GM13976 (cell line): ENCODE data around the gene F2RL1.
"Not testable (repeated sequence)": the region's sequence is repeated elsewhere in the genome, so short reads cannot be mapped to it uniquely, and the experiment has no call there.

Source experiments
- DNase-seq: peaks from one replicate; pipeline ENCODE4 v3.0.0; 2012; ENCODE audit warnings: low spot score
- CTCF ChIP-seq: IDR thresholded peaks from 2 replicates; pipeline ENCODE4 v1.5.1; 2012; ENCODE audit warnings: borderline replicate concordance, mild to moderate bottlenecking; ENCODE audit not compliant: insufficient read depth; ENCODE audit errors: extremely low read depth, missing control alignments, control extremely low read depth
- in situ Hi-C: fragments of 300-500 bp; cut with MboI; formaldehyde crosslinking; loops from one replicate; pipeline ENCODE4 v1.12.0; 2022; ENCODE audit warnings: low sequenced_read_pairs, mixed read lengths, inconsistent platforms; ENCODE audit not compliant: unreplicated experiment

F2RL1 gene

GRCh38 chr5:76850543-76851145 lies 31.8 kb downstream of the F2RL1 start:
- in situ Hi-C loops, result no loop called here
- DNase-seq, result no peak

GRCh38 chr5:76851728-76852369 lies 33.0 kb downstream of the F2RL1 start:
- no peak for DNase-seq
- no peak for TF ChIP-seq CTCF
- in situ Hi-C loops, result no loop called here

More at GRCh38 chr5:76850543-76851145, 31.8 kb downstream of the F2RL1 start:
- no peak for TF ChIP-seq CTCF

- in situ Hi-C loops, result no loop called here
- no peak for DNase-seq
- no peak for TF ChIP-seq CTCF
Observed at GRCh38 chr5:76852772-76853171, 33.9 kb downstream of the F2RL1 start.

GRCh38 chr5:76853741-76854140 lies 34.9 kb downstream of the F2RL1 start:
- in situ Hi-C loops, DNase-seq: not testable (repeated sequence)

- in situ Hi-C loops, result no loop called here
- no peak for DNase-seq
- TF ChIP-seq CTCF, result no peak
Observed at GRCh38 chr5:76854644-76855043, 35.8 kb downstream of the F2RL1 start.

GRCh38 chr5:76855501-76855900 lies 36.7 kb downstream of the F2RL1 start:
- DNase-seq, in situ Hi-C loops: not testable (repeated sequence)

GRCh38 chr5:76855961-76856360 lies 37.1 kb downstream of the F2RL1 start:
- no peak for TF ChIP-seq CTCF
- DNase-seq, result no peak
- in situ Hi-C loops, result no loop called here

GRCh38 chr5:76856800-76857199 lies 38.0 kb downstream of the F2RL1 start:
- DNase-seq, in situ Hi-C loops: not testable (repeated sequence)
